ENCODE results near the gene RCAN2.

Gene RCAN2

GRCh38 chr6:46451343-46451742 lies 39.9 kb downstream of the RCAN2 start:
- TF ChIP-seq TAF1 (IDR thresholded peaks at IDR 0.05; ENCODE audit: borderline replicate concordance, insufficient read depth, low read length): no peak
- TF ChIP-seq POLR2AphosphoS5 (IDR thresholded peaks at IDR 0.05; ENCODE audit: low read depth, low read length): no peak
- TF ChIP-seq REST (IDR thresholded peaks at IDR 0.05; ENCODE audit: insufficient read depth in 1 of 2, low read depth in 2 of 2, low read length in 2 of 2): no peak
- no peak for TF ChIP-seq SIN3A (IDR thresholded peaks at IDR 0.05; ENCODE audit: borderline replicate concordance, insufficient read depth, low read length)
- no peak for TF ChIP-seq FOXP2 (optimal IDR thresholded peaks at IDR 0.05; ENCODE audit: borderline replicate concordance, extremely low read depth, extremely low read length, insufficient read depth)

GRCh38 chr6:46444772-46445454 lies 46.3 kb downstream of the RCAN2 start:
- no peak for TF ChIP-seq FOXP2 (optimal IDR thresholded peaks at IDR 0.05; ENCODE audit: borderline replicate concordance, extremely low read depth, extremely low read length, insufficient read depth)
- no peak for TF ChIP-seq POLR2AphosphoS5 (IDR thresholded peaks at IDR 0.05; ENCODE audit: low read depth, low read length)
- no peak for TF ChIP-seq TAF1 (IDR thresholded peaks at IDR 0.05; ENCODE audit: borderline replicate concordance, insufficient read depth, low read length)
- TF ChIP-seq REST (IDR thresholded peaks at IDR 0.05; ENCODE audit: insufficient read depth in 1 of 2, low read depth in 2 of 2, low read length in 2 of 2): no peak
- TF ChIP-seq SIN3A (IDR thresholded peaks at IDR 0.05; ENCODE audit: borderline replicate concordance, insufficient read depth, low read length): no peak

- no peak for TF ChIP-seq FOXP2 (optimal IDR thresholded peaks at IDR 0.05; ENCODE audit: borderline replicate concordance, extremely low read depth, extremely low read length, insufficient read depth)
- TF ChIP-seq TAF1 (IDR thresholded peaks at IDR 0.05; ENCODE audit: borderline replicate concordance, insufficient read depth, low read length): no peak
Measured at GRCh38 chr6:46443623-46444022, 47.6 kb downstream of the RCAN2 start.

GRCh38 chr6:46440641-46441040 lies 50.6 kb downstream of the RCAN2 start:
- TF ChIP-seq FOXP2 (optimal IDR thresholded peaks at IDR 0.05; ENCODE audit: borderline replicate concordance, extremely low read depth, extremely low read length, insufficient read depth): no peak
- TF ChIP-seq REST (IDR thresholded peaks at IDR 0.05; ENCODE audit: insufficient read depth in 1 of 2, low read depth in 2 of 2, low read length in 2 of 2): no peak
- no peak for TF ChIP-seq TAF1 (IDR thresholded peaks at IDR 0.05; ENCODE audit: borderline replicate concordance, insufficient read depth, low read length)
- TF ChIP-seq POLR2AphosphoS5 (IDR thresholded peaks at IDR 0.05; ENCODE audit: low read depth, low read length): no peak
- TF ChIP-seq SIN3A (IDR thresholded peaks at IDR 0.05; ENCODE audit: borderline replicate concordance, insufficient read depth, low read length): no peak

- TF ChIP-seq SIN3A (IDR thresholded peaks at IDR 0.05; ENCODE audit: borderline replicate concordance, insufficient read depth, low read length) (no peak), POLR2AphosphoS5 (IDR thresholded peaks at IDR 0.05; ENCODE audit: low read depth, low read length) (no peak), TAF1 (IDR thresholded peaks at IDR 0.05; ENCODE audit: borderline replicate concordance, insufficient read depth, low read length) (no peak), REST (IDR thresholded peaks at IDR 0.05; ENCODE audit: insufficient read depth in 1 of 2, low read depth in 2 of 2, low read length in 2 of 2) (no peak), FOXP2 (optimal IDR thresholded peaks at IDR 0.05; ENCODE audit: borderline replicate concordance, extremely low read depth, extremely low read length, insufficient read depth) (no peak)
Measured at GRCh38 chr6:46440141-46440540, 51.1 kb downstream of the RCAN2 start.

Measured in PFSK-1 (cell line).